SU-DHL-6 (cell line): ENCODE measurements around the gene TBC1D19.

Source experiments
- H2AFZ ChIP-seq: fragments of 200-600 bp; sonication (generic); 2 replicates; pipeline ENCODE4 v1.6.1; 2014; ENCODE audit warnings: low read depth, mild to moderate bottlenecking, moderate library complexity, mixed read lengths, antibody characterized with exemption, low read length; ENCODE audit not compliant: severe bottlenecking
- H3F3A ChIP-seq: fragments of 200-600 bp; shearing (Covaris generic); 2 replicates; pipeline ENCODE4 v1.6.0; 2016; ENCODE audit warnings: antibody characterized with exemption, mild to moderate bottlenecking; ENCODE audit not compliant: insufficient read depth
- H3K27ac ChIP-seq: fragments of 200-600 bp; sonication (generic); 2 replicates; pipeline ENCODE4 v1.5.1; 2016; ENCODE audit warnings: low read depth, mild to moderate bottlenecking, low read length, moderate library complexity, mixed read lengths
- H3K27me3 ChIP-seq: fragments of 200-600 bp; sonication (generic), shearing (Covaris generic); 2 replicates; pipeline ENCODE4 v1.6.0; 2014; ENCODE audit warnings: mild to moderate bottlenecking, low read length
- H3K36me3 ChIP-seq: fragments of 200-600 bp; sonication (generic); 2 replicates; pipeline ENCODE4 v1.6.1; 2014; ENCODE audit warnings: mild to moderate bottlenecking, low read length, mixed read lengths
- H3K4me2 ChIP-seq: fragments of 300-600, 200-600 bp; shearing (Covaris generic), sonication (generic); 2 replicates; pipeline ENCODE4 v1.6.0; 2014; ENCODE audit warnings: low read length, low read depth, mild to moderate bottlenecking; ENCODE audit not compliant: poor library complexity, severe bottlenecking
- H3K4me3 ChIP-seq: fragments of 200-600 bp; sonication (generic); 2 replicates; pipeline ENCODE4 v1.5.1; 2014; ENCODE audit warnings: antibody characterized with exemption, low read length, mild to moderate bottlenecking, mixed read lengths; ENCODE audit not compliant: insufficient read depth, poor library complexity, severe bottlenecking
- H3K79me2 ChIP-seq: fragments of 200-600 bp; sonication (generic); 2 replicates; pipeline ENCODE4 v1.6.1; 2014; ENCODE audit warnings: mild to moderate bottlenecking, low read length, moderate library complexity; ENCODE audit not compliant: insufficient read depth
- H3K9ac ChIP-seq: fragments of 200-600 bp; sonication (generic); 2 replicates; pipeline ENCODE4 v1.7.0; 2014; ENCODE audit warnings: mild to moderate bottlenecking, low read length
- H3K9me2 ChIP-seq: fragments of 200-600 bp; sonication (generic); replicated peaks from 2 replicates; pipeline ENCODE4 v1.6.1; 2014; ENCODE audit warnings: low read length; ENCODE audit not compliant: insufficient read depth
- H3K9me3 ChIP-seq: fragments of 200-600 bp; sonication (generic); 2 replicates; pipeline ENCODE4 v1.6.1; 2014; ENCODE audit warnings: low read length, mixed read lengths; ENCODE audit not compliant: insufficient read depth
- H4K20me1 ChIP-seq: fragments of 200-600 bp; sonication (generic); 2 replicates; pipeline ENCODE4 v1.6.1; 2014; ENCODE audit warnings: low read depth, mild to moderate bottlenecking, antibody characterized with exemption, low read length, moderate library complexity, mixed read lengths
- EZH2phosphoT487 ChIP-seq: fragments of 200-600 bp; sonication (generic), shearing (Covaris generic); conservative IDR thresholded peaks from 2 replicates; pipeline ENCODE4 v1.6.1; 2018; ENCODE audit warnings: mild to moderate bottlenecking, antibody characterized with exemption, low read length, moderate library complexity, mixed read lengths
- TF ChIP-seq, protein P1 (sequence below): fragments of 200-600 bp; sonication (generic); IDR thresholded peaks from one replicate; pipeline ENCODE4 v1.5.1; 2017; ENCODE audit warnings: antibody characterized with exemption, mild to moderate bottlenecking, low read length, moderate library complexity; ENCODE audit not compliant: insufficient read depth, poor library complexity, severe bottlenecking

Gene TBC1D19

DNA sequence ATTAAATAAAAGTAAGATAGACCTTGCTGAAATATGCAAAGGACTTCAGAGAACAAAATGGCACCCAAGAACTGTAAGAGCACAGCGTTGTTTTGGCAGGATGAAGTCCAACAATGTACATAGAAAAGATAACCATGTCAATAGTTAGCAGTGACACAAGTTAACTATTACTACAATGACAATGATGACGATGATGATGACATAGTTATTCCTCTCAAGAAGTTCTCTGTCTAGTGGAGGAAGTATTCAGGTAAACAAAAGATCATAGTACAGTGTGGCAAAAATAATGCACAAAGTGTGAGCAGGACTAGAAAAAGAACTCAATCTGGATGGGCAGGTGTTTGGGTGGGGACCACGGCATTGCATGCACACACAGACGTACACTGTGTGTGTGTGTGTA is 201.4 kb downstream of the TBC1D19 start:
- H3K9ac ChIP-seq: no peak overlapping the region
- no peaks in the 10 kb centered on the region for H3K79me2 ChIP-seq
- no peaks in the 10 kb centered on the region for H4K20me1 ChIP-seq
- H3F3A ChIP-seq: no peaks in the 10 kb centered on the region
- no peak overlapping the region for H2AFZ ChIP-seq
- H3K4me2 ChIP-seq: no peak overlapping the region
- no peak for TF ChIP-seq EZH2phosphoT487
- TF ChIP-seq, protein P1, sequence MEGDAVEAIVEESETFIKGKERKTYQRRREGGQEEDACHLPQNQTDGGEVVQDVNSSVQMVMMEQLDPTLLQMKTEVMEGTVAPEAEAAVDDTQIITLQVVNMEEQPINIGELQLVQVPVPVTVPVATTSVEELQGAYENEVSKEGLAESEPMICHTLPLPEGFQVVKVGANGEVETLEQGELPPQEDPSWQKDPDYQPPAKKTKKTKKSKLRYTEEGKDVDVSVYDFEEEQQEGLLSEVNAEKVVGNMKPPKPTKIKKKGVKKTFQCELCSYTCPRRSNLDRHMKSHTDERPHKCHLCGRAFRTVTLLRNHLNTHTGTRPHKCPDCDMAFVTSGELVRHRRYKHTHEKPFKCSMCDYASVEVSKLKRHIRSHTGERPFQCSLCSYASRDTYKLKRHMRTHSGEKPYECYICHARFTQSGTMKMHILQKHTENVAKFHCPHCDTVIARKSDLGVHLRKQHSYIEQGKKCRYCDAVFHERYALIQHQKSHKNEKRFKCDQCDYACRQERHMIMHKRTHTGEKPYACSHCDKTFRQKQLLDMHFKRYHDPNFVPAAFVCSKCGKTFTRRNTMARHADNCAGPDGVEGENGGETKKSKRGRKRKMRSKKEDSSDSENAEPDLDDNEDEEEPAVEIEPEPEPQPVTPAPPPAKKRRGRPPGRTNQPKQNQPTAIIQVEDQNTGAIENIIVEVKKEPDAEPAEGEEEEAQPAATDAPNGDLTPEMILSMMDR: no peak
- H3K27ac ChIP-seq: no peak overlapping the region
- H3K9me2 ChIP-seq: no peaks in the 10 kb centered on the region
- H3K27me3 ChIP-seq: no peaks in the 10 kb centered on the region
- no peak overlapping the region for H3K4me3 ChIP-seq
- no peaks in the 10 kb centered on the region for H3K36me3 ChIP-seq
- H3K9me3 ChIP-seq: no peaks in the 10 kb centered on the region

DNA sequence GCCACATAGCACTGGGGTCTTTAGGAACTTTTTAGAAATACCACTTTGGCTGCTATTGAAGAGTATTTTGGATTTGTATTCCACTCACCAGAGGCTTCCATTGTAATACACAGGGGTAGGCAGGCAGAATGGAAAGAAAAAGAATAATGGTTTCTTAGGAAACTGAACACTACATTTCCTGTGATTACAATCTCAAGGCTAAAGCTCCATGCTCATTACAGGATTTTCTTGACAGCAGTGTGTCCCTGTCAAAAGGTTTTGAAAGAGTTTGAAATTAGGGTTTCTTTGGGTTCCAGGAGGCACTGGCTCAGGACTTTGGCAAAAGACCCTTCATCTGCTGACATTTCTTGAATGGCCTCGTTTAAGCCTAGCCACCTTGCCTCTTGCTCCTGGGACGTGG is 201.9 kb downstream of the TBC1D19 start:
- Histone ChIP-seq H3K4me2 (no peak overlapping the region), H3K4me3 (no peak overlapping the region), H3K9me2 (no peaks in the 10 kb centered on the region), H3K36me3 (no peaks in the 10 kb centered on the region), H3K27me3 (no peaks in the 10 kb centered on the region), H3K27ac (no peak overlapping the region), H4K20me1 (no peaks in the 10 kb centered on the region), H3K79me2 (no peaks in the 10 kb centered on the region), H3F3A (no peaks in the 10 kb centered on the region), H3K9me3 (no peaks in the 10 kb centered on the region), H3K9ac (no peak overlapping the region), H2AFZ (no peak overlapping the region)
- no peak for TF ChIP-seq EZH2phosphoT487
- TF ChIP-seq, protein P1: no peak

DNA sequence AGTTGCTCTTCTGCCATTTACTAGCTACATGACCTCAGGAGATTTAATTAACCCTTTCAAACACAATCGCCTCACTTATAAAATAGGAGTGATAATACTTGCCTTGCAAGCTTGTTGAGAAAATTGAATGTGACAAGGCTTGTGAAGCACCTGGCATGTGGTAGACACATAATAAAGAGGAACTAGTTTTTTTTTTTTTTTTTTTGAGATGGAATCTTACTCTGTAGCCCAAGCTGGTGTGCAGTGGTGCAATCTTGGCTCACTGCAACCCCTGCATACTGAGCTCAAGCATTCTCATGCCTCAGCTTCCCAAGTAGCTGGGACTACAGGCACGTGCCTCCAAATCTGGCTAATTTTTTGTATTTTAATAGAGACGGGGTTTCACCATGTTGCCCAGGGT is 203.0 kb downstream of the TBC1D19 start:
- no peak overlapping the region for H2AFZ ChIP-seq
- no peaks in the 10 kb centered on the region for H3K36me3 ChIP-seq
- no peaks in the 10 kb centered on the region for H3K27me3 ChIP-seq
- no peaks in the 10 kb centered on the region for H4K20me1 ChIP-seq
- H3F3A ChIP-seq: no peaks in the 10 kb centered on the region
- H3K27ac ChIP-seq: peak overlapping the region; percentile 47
- TF ChIP-seq, protein P1: no peak
- no peak for TF ChIP-seq EZH2phosphoT487
- peak overlapping the region; percentile 37 for H3K9ac ChIP-seq
- H3K9me2 ChIP-seq: no peaks in the 10 kb centered on the region
- H3K4me2 ChIP-seq: peak overlapping the region; percentile 52
- H3K9me3 ChIP-seq: no peaks in the 10 kb centered on the region
- H3K79me2 ChIP-seq: no peaks in the 10 kb centered on the region
- peak overlapping the region; percentile 19 for H3K4me3 ChIP-seq
